GM21619 (cell line): Measurements from ENCODE around the gene EPHB6.

Experiments
- ATAC-seq: cut with Tn5 transposase; IDR thresholded peaks from one replicate; pipeline ENCODE4 v1.9.1; 2021; ENCODE audit not compliant: unreplicated experiment

EPHB6 gene

DNA sequence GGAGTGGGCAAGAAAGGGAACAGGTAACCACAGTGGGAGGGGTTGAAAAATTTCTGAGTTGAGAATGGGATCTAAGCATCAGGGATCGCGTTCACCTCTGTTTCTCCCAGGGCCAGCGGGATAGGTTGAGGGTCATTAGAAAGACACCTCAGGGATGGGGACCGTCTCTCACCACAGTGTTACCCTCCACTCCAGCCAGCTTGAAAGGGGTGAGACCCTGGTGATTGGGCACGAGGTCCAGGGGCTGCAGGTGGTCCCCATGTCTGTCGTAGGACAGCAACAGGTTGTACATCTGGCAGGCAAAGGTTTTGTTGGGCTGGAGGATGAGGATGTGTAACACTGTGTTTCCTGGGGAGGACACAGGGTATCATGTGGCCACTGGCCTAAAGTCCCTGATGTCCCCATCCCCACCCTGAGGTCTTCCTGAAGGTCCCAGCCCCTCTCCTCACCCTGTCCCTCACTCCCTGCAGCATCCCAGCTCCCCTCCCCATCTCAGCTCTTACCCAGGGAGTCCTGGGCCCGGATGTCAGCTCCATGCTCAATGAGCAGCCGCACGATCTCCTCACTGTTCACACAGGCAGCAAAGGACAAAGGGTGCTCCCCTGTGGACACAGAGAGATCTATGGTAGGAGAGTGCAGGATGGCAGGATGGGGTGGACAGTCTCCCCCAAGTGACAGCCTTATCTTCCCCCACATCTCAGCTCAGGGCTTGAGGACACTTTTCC, 21.5 kb downstream of the EPHB6 start:
- no peak for ATAC-seq

DNA sequence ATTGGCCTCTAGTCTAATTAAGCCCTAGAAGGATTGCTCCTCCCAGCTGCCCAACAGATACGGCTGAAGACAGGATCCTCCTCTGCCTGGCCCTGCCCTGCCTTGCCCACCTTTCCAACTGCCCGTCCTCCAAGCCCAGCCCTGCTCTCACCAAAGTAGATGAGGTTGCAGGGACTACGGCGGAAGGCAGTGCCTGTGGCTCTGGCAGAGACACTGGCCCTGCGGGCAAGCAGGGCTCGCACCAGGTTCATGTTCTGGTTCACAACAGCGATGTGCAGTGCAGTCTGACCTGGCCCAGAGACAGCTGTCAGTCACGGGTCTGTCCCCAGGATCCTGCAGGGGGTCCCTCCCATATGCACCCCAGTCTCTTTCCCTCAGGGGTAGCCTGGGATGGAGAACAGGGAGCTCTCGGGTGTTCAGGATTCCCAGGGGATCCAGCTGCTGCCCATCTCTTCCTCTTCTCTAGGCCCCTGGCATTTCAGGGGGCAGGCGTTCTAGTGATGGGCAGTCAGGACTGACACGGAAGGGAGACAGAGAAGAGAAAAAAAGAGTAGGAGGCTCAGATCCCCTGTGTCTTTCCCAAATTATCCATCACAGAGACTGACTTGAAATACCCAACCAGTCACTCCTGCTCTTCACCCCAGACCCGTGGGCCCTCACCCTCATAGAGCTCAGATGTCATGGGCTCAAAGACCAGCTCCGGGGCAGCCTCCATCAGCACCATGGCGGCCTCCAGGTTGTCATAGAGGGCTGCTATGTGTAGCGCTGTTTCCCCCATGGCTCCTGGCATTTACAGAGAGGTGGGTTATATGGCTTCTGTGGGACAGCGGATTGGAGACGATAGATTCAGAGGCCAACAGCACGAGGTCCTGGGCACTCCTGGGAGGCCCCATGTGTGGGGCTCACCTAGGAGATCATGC, 22.4 kb downstream of the EPHB6 start:
- no peak for ATAC-seq

DNA sequence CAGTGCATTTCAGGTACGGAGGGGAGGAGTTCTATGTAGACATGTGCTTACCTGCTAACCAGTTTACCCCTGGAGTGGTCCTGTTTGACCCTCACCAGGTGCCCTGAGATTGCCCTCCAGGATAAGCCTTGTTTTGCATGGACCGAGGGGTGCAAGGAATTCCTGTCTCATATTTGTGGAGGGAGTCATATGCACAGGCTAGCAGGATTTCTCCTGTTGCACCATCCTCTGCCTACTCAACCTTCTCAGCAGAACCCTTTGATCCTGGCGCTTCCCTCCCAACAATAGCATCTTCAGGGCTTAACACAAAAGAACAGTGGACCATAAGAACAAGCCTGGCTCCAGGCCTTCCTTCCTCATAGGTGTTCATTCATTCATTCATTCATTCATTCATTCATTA, 23.4 kb downstream of the EPHB6 start:
- ATAC-seq, result no peak

DNA sequence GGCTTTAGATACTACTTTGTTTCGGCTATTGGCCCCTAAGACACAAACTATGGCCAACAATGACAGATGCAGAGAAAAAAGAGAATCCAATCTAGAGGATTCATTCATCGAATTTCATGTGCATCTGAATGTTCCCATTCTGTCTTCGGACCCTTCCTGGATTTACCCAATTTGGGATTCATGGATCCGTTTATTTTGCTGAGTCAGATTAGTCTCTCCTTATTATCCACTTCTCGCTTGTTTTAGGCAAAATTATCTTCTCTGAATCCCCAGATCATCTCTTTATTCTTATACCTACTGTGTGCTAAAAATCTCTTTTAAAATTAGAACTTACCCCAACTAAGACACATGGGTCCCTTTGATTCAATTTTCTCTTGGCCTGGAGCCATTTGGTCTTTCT, 24.2 kb downstream of the EPHB6 start:
- no peak for ATAC-seq

DNA sequence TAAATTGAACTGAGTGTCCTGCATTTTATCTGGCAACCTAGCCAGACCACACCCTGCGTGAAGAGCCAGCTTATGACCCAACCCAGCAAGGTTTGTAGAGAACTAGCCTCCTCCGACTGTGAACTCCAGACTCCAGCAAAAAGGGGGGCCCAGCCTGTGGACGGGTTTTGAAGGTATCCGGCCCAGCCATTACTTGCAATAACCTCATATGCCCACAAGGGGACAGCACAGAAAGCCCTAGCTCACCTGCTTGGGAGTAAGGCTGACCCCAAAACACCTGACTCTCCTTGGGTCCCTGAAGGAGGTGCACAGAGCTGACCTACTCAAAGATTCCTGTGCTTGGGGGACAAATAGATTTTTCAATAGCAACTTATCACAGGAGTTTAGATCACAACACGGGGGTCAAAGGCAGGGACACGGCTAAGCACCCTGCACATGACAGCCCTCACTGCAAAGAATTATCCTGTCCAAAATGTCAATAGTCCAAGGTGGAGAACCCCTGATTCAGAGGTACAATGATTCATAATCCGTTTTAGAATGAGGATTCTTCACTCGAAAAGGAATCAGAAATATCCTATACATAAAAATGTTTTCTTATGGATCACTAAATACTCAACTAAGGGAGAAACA, 26.1 kb downstream of the EPHB6 start:
- peak; percentile 66 for ATAC-seq

DNA sequence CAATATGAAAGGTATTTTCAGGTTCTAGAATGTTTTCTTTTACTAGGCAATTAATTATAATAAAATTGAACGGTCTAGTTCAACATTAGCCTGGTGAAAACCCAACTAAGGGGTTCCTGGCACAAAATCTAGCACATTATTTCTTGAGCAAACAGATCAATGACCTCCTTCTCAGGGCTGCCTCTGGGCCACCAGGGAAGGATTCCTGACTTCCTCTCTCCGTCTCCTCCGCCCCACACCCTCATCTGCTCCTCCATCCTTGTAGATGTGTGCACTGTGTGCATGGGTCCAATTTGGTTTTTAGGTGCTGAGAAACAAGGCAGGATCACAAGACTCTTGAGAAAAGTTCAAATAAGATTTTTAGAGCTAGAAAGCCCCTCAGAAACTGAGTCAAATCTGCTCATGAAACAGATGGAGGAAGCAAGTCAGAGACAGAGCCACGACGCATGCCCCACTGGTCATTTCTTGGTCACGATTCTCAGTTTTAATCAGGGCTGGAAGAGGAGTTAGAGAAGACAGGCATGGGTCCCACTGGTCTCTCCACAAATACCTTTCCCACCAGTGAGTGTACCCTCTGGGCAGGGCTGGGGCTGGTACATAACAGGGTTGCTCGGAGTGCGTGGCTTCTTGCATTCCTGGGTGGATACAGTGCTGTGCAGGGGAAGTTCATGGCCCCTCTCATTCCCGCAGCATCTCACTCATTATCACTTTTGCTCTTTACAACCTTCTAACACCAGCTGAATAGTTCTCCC, 26.9 kb downstream of the EPHB6 start:
- ATAC-seq, result no peak

DNA sequence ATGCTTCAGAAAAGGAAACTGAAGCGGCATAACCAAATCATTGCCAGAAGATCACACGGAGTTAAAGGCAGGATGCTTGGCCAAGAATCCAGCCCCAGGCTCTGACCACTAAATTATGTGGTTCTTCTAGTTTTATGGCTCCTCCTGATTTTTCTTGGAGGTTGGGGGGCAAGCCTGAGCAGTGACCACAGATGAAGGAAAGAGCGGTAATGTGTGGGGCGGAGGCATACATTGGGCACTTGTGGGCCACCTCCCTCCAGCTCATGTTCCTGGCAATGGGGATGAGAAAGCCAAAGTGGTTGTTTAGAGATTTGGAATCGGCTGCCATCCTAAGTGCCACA, 27.4 kb downstream of the EPHB6 start:
- no peak for ATAC-seq

DNA sequence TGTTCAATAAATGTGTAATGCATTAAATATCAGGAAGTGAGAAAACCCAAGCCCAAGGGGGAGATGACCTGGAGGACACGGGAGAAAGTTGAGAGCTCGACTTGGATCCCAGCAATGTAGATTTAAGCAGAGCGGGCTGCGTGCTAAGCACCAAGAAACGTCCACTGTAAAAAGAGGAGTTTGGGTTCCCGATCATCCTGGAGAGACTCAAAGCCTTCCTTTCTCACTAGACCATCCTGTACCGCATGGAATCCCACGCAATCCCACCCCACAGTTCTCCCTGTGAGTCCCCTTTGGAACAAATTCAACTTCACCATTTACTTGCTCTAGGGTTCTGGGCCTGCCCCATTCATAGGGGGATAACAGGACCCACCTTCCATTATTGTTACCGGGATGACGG, 28.3 kb downstream of the EPHB6 start:
- ATAC-seq, result no peak

DNA sequence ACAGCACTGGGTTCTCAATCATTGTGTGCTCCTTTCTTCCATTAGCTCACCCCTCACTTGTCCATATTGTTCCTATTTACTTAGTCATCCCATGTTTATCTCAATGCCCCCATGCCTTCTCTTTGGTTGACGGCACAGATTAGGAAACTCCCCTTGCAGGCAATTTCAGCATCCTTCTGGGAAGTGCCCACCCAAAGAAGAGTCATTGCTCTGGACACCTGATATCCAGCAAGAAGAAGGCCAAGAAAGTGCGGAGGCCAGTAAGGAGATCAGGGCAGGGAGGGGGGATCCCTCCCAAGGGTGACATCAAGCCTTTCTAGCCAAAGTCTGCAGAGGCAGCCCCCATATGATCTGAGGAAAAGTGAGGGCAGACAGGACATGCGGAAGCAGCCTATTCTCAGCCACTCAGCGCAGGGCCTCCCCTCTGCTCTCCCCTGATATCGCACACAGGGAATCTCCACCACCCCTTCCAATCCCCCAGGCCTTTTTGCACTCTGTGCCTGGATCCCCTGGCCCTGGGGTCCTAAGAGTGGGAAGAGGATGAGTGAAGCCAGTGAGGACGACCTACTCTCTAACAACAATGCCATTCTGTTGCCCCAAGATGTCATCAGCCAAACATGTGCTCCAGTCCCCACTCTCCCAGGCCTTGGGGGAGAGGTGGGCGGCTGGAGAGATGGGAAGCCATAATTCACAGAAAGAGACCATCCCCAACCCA, 28.9 kb downstream of the EPHB6 start:
- no peak for ATAC-seq

DNA sequence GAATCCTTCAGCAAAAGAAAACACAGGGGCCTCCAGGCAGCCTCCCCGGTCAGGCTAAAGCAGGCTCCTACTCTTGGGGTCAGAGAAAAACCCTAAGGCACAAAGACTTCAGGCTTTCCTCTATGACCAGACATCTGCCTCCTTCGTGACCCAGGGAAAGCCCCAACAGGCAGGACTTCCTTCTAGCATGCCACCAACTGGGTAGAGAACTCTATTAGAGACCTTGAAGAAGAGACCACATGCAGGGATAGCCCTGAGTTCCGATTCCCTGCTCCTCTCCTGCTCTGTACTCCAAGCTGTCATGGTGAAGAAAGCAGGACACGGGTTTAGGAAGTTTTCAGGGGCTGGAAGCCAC, 29.4 kb downstream of the EPHB6 start:
- no peak for ATAC-seq

DNA sequence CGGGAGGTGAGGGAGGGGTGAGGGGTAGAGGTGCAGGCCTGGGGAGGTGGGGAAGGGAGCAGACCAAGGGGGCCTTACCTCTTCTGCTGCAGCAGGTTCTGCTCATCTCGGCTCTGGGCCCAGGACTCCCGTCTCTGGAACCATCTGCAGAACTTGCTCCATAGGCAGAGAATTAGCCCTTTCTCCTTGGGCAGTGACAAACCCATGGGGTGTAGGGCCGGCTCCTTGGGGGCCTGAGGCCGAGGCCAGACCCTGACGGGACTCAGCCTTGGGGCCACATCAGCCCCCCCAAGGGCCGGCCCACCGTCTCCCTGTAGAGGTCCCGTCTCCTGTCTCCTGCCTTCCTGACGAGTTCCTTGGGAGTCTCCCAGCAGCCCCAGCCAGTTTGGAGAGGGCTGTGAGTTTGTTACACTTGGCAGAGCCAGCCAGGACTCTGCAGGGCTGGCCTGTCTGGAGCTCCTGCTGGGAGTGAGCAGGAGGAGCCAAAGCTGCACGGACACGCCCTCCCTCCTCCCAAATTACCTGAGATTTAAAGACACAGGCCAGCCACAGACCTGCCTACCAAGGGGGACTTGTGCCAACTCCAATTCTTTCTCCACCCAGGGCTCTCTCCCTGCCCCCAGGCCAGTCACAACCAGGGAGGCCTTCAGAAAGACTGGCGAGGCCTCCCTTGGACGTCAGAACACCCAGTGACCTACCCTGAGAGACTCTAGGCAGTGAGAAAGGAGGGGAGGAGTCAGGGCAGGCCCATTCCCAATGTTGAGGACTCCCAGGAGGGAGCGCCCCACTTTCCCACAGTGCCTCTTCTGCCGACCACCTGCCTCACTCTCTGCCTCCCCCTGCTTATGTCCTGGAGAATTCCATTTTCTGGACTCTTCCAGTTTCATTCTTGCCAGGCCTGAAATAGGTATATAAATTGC, 30.7 kb downstream of the EPHB6 start, which contains the start of gene TRPV6:
TRPV6 (minus strand) TSS at position 435 of the 920 bp plus-strand sequence.
- ATAC-seq, result no peak

DNA sequence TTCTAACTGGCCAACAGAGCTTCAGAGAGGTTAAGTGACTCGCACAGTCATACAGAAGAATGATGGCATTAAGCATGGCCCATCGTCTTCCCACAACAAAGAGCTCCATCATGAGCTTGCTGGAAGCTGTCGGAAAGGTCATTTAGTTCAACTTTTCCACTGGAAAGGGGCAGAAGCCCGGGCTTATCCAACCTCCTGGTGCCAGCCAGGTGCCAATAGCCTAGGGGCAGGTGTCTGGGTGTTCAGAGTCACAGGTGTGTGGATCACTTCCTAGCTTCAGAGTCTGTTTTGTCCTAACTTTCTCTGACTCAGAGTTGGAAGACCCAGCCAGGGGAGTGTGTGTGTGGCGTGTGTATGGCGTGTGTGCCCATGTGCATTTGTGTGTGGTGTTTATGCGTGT, 32.0 kb downstream of the EPHB6 start:
- no peak for ATAC-seq

DNA sequence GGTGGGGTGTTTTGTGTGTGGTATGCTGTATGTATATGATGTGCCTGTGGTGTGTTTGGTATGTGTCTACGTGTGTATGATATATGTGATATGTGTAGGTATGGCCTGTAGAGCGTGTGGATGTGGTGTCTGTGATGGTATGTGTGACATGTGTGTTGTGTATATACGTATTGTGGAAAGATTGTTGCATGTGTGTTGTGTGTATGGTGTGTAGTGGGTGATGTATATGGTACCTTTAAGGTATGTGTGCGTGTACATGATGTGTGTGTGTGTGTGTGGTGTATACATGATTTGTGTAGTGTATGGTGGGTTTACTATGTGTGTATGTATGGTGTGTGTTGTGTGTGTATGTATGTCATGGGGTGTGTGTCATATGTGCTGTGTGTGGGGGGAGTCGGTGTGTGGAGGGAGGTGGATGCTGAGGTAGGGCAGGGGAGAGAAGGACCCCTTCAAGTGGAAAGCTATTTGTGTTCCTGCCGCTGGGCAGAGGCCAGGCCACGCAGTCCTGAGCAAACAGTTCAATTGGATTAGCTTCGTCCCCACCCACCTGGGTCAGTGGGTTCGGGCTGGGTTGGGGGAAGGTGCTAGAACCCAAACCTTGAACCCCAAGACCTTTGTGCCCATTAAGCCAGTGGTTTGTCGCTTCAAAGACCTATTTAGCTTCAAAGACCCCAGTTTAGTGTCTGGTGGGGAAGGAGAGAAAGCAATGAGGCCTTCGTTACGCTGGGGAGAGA, 32.6 kb downstream of the EPHB6 start:
- no peak for ATAC-seq

DNA sequence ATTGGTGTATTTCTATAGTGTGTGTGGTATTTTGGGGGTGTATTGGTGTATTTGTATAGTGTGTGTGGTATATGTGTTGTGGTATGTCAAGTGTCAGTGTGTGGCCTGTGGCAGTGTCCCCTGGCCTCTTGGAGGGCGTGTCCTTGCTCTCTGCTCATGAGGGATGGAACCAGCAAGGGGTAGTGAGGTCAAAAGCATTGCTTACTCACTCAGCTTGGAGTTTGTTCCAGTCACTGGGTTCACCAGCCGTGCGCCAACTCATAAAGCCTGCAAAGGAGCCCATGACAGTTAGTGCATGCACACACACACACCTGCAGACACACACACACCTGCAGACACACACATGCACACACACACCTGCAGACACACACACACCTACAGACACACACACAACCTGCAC, 34.9 kb downstream of the EPHB6 start:
- ATAC-seq, result no peak

DNA sequence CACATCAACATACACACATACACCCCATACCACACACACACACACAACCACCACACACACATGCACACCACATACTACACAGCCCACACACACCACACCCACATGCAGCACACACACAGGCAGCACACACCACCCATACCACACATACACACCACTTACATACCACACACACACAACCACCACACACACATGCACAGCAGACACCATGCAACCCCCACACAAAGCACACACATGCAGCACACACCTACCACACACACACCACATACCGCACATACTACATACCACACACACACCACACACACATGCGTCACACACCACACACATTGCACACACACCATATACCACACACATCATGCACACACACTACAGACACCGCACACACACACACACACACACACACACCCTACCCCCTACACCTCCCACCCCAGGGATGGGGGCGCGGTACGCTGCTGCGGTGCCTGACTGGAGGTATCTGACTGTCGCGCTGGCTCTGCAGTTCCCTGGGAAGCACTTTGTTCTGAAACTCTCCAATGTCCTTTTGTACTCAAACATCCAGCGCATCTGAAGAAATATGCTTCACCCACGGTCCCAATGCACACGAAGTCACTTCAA, 36.1 kb downstream of the EPHB6 start:
- ATAC-seq, result no peak

DNA sequence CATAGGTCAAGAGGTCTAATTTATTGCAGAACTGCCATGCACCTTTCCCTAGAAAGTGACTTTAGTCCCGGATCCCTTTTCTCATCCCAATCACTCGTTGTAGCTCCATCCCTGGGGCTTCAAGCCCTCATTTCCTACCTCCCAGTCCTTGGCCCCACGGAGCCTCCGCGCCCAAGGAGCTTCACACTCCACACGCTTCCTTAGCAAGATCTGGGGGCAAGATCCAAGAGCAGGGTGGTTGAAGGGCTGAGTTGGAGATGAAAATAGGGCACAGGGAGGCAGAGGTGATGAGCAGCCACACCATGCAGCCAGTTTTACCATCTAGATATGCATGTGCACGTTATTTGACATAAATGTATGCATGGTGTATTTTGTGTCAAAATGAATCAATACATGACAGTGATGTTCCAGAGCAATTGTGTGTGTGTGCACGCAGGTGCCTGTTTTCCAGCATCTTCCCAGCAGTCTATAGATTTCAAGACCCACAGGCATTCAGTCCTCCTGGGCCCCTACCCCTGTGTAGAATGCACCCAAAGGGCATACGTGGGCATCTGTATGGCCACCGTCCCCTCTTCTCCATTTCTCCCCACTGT, 36.7 kb downstream of the EPHB6 start:
- ATAC-seq, result no peak

DNA sequence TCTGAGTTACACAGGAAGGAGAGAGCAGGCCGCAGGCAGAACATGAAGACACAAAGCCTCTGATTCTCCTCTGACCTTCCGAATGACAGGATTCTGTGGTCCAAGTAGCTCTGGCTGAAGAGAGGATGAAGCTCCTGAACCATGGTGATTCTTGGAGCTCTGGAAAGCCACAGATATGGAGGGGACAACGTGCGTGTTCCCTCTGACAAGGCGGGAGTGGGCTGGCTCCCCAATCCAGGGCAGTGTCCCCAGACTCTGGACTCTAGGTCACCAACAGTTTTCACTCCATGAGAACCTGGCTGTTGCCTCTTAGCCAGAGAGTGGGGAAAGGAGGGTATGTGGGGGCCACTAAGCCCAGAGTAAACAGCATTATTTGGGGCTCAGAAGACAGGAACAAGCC, 38.1 kb downstream of the EPHB6 start:
- no peak for ATAC-seq
